AG04450 (cell line): ENCODE measurements around the gene CTNNBL1. TPM values are rescaled to one million over a fixed set of nuclear protein-coding genes. Genes with fewer than 3 reads are reported as not detected.
"Not testable (repeated sequence)": the region's sequence is repeated elsewhere in the genome, so short reads cannot be mapped to it uniquely, and the experiment has no call there.

Experiments
- CTCF ChIA-PET: fragments of 300-600, 350-600 bp; formaldehyde crosslinking; extraction: SDS; loops from one replicate; lab custom pipeline; 2022; ENCODE audit warnings: antibody characterized with exemption, inconsistent platforms; lab: Charles Lee
- POLR2A ChIA-PET: fragments of 350-600 bp; formaldehyde crosslinking; extraction: SDS; loops from one replicate; lab custom pipeline; 2021; ENCODE audit warnings: antibody characterized with exemption, inconsistent platforms; lab: Yijun Ruan, JAX
- DNase-seq: peaks from one replicate; pipeline ENCODE4 v3.0.0-alpha.2; 2011; ENCODE audit warnings: low read depth, low spot score
- H3K27ac ChIP-seq: one replicate; pipeline ENCODE4 v1.5.1; 2012; ENCODE audit warnings: low read depth, low read length, control low read depth
- H3K27me3 ChIP-seq: one replicate; pipeline ENCODE4 v1.6.0; 2012; ENCODE audit warnings: low read length; ENCODE audit not compliant: control insufficient read depth, insufficient read depth
- H3K4me3 ChIP-seq: 2 replicates; pipeline ENCODE4 v1.5.1; 2011; ENCODE audit warnings: mild to moderate bottlenecking, low read depth, low read length, control low read depth
- H3K9me3 ChIP-seq: 2 replicates; pipeline ENCODE4 v1.5.1; 2012; ENCODE audit warnings: low read length; ENCODE audit not compliant: control insufficient read depth, insufficient read depth
- polyA plus RNA-seq: library from polyadenylated mRNA; depleted of rRNA; stranded (reverse); fragments of >200 nt; gene quantifications from 2 replicates; pipeline ENCODE4 v1.2.3, GENCODE V29; 2011
- TF ChIP-seq, protein P1 (sequence below): IDR thresholded peaks from 2 replicates; pipeline ENCODE4 v1.5.1; 2011; ENCODE audit warnings: low read depth, low read length, control low read depth, inconsistent platforms

The CTNNBL1 gene
- polyA plus RNA-seq, 1 experiment, result 27.1 TPM

GRCh38 chr20:37677969-37678861, 15.6 kb upstream of the CTNNBL1 start:
- TF ChIP-seq, protein P1, sequence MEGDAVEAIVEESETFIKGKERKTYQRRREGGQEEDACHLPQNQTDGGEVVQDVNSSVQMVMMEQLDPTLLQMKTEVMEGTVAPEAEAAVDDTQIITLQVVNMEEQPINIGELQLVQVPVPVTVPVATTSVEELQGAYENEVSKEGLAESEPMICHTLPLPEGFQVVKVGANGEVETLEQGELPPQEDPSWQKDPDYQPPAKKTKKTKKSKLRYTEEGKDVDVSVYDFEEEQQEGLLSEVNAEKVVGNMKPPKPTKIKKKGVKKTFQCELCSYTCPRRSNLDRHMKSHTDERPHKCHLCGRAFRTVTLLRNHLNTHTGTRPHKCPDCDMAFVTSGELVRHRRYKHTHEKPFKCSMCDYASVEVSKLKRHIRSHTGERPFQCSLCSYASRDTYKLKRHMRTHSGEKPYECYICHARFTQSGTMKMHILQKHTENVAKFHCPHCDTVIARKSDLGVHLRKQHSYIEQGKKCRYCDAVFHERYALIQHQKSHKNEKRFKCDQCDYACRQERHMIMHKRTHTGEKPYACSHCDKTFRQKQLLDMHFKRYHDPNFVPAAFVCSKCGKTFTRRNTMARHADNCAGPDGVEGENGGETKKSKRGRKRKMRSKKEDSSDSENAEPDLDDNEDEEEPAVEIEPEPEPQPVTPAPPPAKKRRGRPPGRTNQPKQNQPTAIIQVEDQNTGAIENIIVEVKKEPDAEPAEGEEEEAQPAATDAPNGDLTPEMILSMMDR, result no peak
- CTCF ChIA-PET, result no interaction called here
- POLR2A ChIA-PET, result no interaction called here
- Histone ChIP-seq H3K27ac (no peak overlapping the region), H3K4me3 (no peak overlapping the region), H3K27me3 (peaks cover 37% of the 10 kb centered on the region), H3K9me3 (no peaks in the 10 kb centered on the region)
- no peak for DNase-seq

DNA sequence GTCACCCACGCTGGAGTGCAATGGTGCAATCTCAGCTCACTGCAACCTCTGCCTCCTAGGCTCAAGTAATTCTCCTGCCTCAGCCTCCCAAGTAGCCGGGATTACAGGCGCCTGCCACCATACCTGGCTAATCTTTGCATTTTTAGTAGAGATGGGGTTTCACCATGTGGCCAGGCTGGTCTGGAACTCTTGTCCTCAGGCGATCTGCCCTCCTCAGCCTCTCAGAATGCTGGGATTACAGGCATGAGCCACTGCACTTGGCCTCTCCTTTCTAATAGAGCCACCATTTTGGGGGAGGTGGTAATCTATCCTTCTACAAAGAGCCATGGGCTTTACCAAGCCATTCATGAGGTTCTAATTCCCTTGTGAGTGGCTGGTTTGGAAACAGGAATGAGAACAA, 14.1 kb upstream of the CTNNBL1 start:
- CTCF ChIA-PET, H3K27ac ChIP-seq, H3K9me3 ChIP-seq, POLR2A ChIA-PET, DNase-seq, H3K4me3 ChIP-seq: not testable (repeated sequence)
- peaks cover 30% of the 10 kb centered on the region for H3K27me3 ChIP-seq

GRCh38 chr20:37680420-37680819, 13.4 kb upstream of the CTNNBL1 start:
- CTCF ChIA-PET, result no interaction called here
- Histone ChIP-seq H3K27ac (no peak overlapping the region), H3K9me3 (no peaks in the 10 kb centered on the region), H3K4me3 (no peak overlapping the region), H3K27me3 (peaks cover 31% of the 10 kb centered on the region)
- POLR2A ChIA-PET, result no interaction called here
- no peak for DNase-seq
- TF ChIP-seq, protein P1, result no peak

GRCh38 chr20:37681384-37682112, 12.3 kb upstream of the CTNNBL1 start:
- ChIA-PET CTCF (no interaction called here), POLR2A (no interaction called here)
- no peak for DNase-seq
- Histone ChIP-seq H3K27ac (no peak overlapping the region), H3K27me3 (peaks cover 24% of the 10 kb centered on the region), H3K9me3 (no peaks in the 10 kb centered on the region), H3K4me3 (no peak overlapping the region)
- TF ChIP-seq, protein P1, result no peak

DNA sequence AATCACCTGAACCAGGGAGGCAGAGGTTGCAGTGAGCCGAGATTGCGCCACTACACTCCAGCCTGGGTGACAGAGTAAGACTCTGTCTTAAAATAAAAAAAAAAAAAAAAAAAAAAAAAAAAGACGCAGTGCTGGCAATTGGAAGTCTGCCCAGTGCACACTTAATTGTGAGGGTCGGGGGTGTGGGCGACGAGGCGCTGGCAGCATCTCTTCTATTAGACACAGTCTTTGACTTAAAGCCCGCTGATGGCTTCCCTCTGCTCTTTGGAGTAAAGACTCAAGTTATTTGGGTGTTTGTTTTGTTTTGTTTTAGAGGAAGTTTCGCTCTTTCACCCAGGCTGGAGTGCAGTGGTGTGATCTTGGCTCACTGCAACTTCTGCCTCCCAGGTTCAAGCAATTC, 10.7 kb upstream of the CTNNBL1 start:
- DNase-seq, H3K27ac ChIP-seq, H3K9me3 ChIP-seq, H3K4me3 ChIP-seq, POLR2A ChIA-PET, CTCF ChIA-PET: not testable (repeated sequence)
- H3K27me3 ChIP-seq, result peaks cover 17% of the 10 kb centered on the region
